Heart left ventricle (tissue), 13 donors: ENCODE data around the gene SLC35F3.

Experiments
- CTCF ChIP-seq, 12 donors: fragments of 200-600 bp; sonication (generic) in 4 of 12; IDR thresholded peaks; one replicate each; pipeline versions ENCODE4 v1.5.0 to v1.8.0; 2018 to 2022; ENCODE audit warnings: antibody characterized with exemption in 12 of 12, mild to moderate bottlenecking in 5 of 12
- POLR2A ChIP-seq, 2 donors: fragments of 450-650 bp; IDR thresholded peaks; one replicate each; pipeline ENCODE4 v1.6.1; 2017; ENCODE audit warnings: antibody characterized with exemption in 2 of 2, mild to moderate bottlenecking in 2 of 2, moderate library complexity in 2 of 2
- donor health status: ischemic (EF 13 %, LVEDD 7.1; RV severe dilation, severe dysfunction).
- donor health status: DM: no; HTN: yes; CAD: no.
- donor health status: DM: no; HTN: no; CAD: no.
- donor health status: ischemic (EF 25% LVEDD 6.9; RV normal size, moderate dysfunction).
- donor health status: ischemic (EF 25% LVEDD 5.7; RV mildly dilated, moderate dysfunction).
- donor health status: ischemic (EF 35%, LVEDD 5.7; RV mildly dilated, moderate dysfunction).
- donor health status: nonischemic (EF 11% LVEDD 7.7; RV severe dilation, severe dysfunction).
- donor health status: DM: yes; HTN: yes; CAD: no.
- donor health status: PGD.
- donor health status: ischemic (EF 29% LVEDD 5.4; RV normal size, mild dysfunction).
- donor health status: nonischemic (EF 23%, LVEDD 6.1; RV moderate dilation, normal function).

DNA sequence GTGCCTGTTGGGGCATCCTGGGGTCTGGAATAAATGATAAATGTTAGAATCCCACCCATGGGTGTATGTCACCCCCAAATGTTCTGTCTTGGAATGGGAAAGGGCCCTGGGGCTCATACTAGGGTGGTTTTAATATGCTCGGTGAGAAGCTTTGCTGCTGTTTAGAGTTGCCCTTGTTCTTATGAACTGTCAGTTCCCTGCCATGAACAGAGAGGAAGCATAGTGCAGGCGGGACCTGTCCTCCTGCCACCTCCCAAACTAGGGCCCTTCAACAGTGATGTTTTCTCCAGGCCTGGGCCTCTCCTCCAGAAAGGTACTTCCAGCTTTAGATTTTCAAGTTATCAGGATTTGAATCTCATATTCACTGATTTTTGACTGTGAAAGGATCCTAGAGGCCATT, 388.1 kb downstream of the SLC35F3 start:
- TF ChIP-seq CTCF (IDR thresholded peaks at IDR 0.05): no peak
- no peak for TF ChIP-seq POLR2A (IDR thresholded peaks at IDR 0.05)
